OCI-LY3 (cell line): Measurements from ENCODE around the gene AKAP6.

Source experiments
- H2AFZ ChIP-seq: fragments of 200-600, 300-600 bp; shearing (Covaris generic); 2 replicates; pipeline ENCODE4 v1.6.0; 2014; ENCODE audit warnings: antibody characterized with exemption, low read depth, low read length
- H3K27ac ChIP-seq: fragments of 200-600, 300-600 bp; sonication (generic); 2 replicates; pipeline ENCODE4 v1.5.1; 2014; ENCODE audit warnings: mild to moderate bottlenecking, low read length, moderate library complexity, mixed read lengths
- H3K27me3 ChIP-seq: fragments of 200-600, 300-600 bp; sonication (generic); 2 replicates; pipeline ENCODE4 v1.6.1; 2014; ENCODE audit warnings: low read depth, low read length, mixed read lengths
- H3K36me3 ChIP-seq: fragments of 200-600, 300-600 bp; sonication (generic); replicated peaks from 2 replicates; pipeline ENCODE3; 2014; ENCODE audit warnings: low read depth, low read length, mixed read lengths
- H3K4me1 ChIP-seq: fragments of 300-600, 200-600 bp; sonication (generic); 2 replicates; pipeline ENCODE4 v1.6.1; 2014; ENCODE audit warnings: low read length, mixed read lengths
- H3K4me2 ChIP-seq: fragments of 200-600, 300-600 bp; sonication (generic); 2 replicates; pipeline ENCODE4 v1.6.1; 2014; ENCODE audit warnings: low read length, mixed read lengths
- H3K4me3 ChIP-seq: fragments of 300-600, 200-600 bp; sonication (generic); 2 replicates; pipeline ENCODE4 v1.5.1; 2014; ENCODE audit warnings: antibody characterized with exemption, mild to moderate bottlenecking, low read length, moderate library complexity
- H3K79me2 ChIP-seq: fragments of 300-600, 200-600 bp; shearing (Covaris generic); 2 replicates; pipeline ENCODE4 v1.6.1; 2014; ENCODE audit warnings: mild to moderate bottlenecking, low read length, mixed read lengths
- H3K9ac ChIP-seq: fragments of 300-600, 200-600 bp; shearing (Covaris generic); 2 replicates; pipeline ENCODE4 v1.6.0; 2014; ENCODE audit warnings: mild to moderate bottlenecking, low read length, moderate library complexity
- H3K9me3 ChIP-seq: fragments of 200-600, 300-600 bp; shearing (Covaris generic); 2 replicates; pipeline ENCODE4 v1.6.1; 2014; ENCODE audit warnings: low read length, mixed read lengths; ENCODE audit not compliant: insufficient read depth
- H4K20me1 ChIP-seq: fragments of 200-600, 300-600 bp; sonication (generic); 2 replicates; pipeline ENCODE4 v1.6.1; 2016; ENCODE audit warnings: low read length, mixed read lengths; ENCODE audit not compliant: insufficient read depth
- CTCF ChIP-seq: fragments of 200-600, 300-600 bp; sonication (generic); IDR thresholded peaks from 2 replicates; pipeline ENCODE4 v1.5.1; 2014; ENCODE audit warnings: antibody characterized with exemption, low read length, low read depth
- EZH2phosphoT487 ChIP-seq: fragments of 200-600 bp; shearing (Covaris generic); IDR thresholded peaks from 2 replicates; pipeline ENCODE4 v1.6.1; 2018; ENCODE audit warnings: antibody characterized with exemption, mixed run types, low read depth

AKAP6 gene

GRCh38 chr14:32394038-32394437 lies 64.9 kb downstream of the AKAP6 start:
- peaks cover 11% of the 10 kb centered on the region; the same call in 1 of the 2 replicates for H3K27me3 ChIP-seq
- no peaks in the 10 kb centered on the region for H3K79me2 ChIP-seq
- no peak for TF ChIP-seq EZH2phosphoT487
- TF ChIP-seq CTCF = no peak
- no peaks in the 10 kb centered on the region for H3K9me3 ChIP-seq
- H3K27ac ChIP-seq = no peak overlapping the region
- no peaks in the 10 kb centered on the region for H4K20me1 ChIP-seq
- no peak overlapping the region for H3K4me3 ChIP-seq
- H3K4me2 ChIP-seq = no peak overlapping the region
- no peaks in the 10 kb centered on the region for H3K4me1 ChIP-seq
- H3K36me3 ChIP-seq = no peaks in the 10 kb centered on the region
- H2AFZ ChIP-seq = no peak overlapping the region
- no peak overlapping the region for H3K9ac ChIP-seq

GRCh38 chr14:32396885-32397284 lies 67.8 kb downstream of the AKAP6 start:
- H3K4me1 ChIP-seq = no peaks in the 10 kb centered on the region
- TF ChIP-seq EZH2phosphoT487 = no peak
- TF ChIP-seq CTCF = no peak

GRCh38 chr14:32397861-32398640 lies 69.0 kb downstream of the AKAP6 start:
- Histone ChIP-seq H3K9me3 (no peaks in the 10 kb centered on the region), H3K9ac (no peak overlapping the region), H3K4me2 (no peak overlapping the region), H3K36me3 (no peaks in the 10 kb centered on the region), H3K79me2 (no peaks in the 10 kb centered on the region), H2AFZ (no peak overlapping the region), H3K27ac (no peak overlapping the region), H3K4me1 (no peaks in the 10 kb centered on the region), H3K27me3 (0 out of 2 replicates have a peak, but pooled peaks cover 2% of the 10 kb centered on the region), H3K4me3 (no peak overlapping the region), H4K20me1 (no peaks in the 10 kb centered on the region)
- TF ChIP-seq EZH2phosphoT487 (no peak), CTCF (no peak)

More at GRCh38 chr14:32396885-32397284, 67.8 kb downstream of the AKAP6 start:
- no peaks in the 10 kb centered on the region for H4K20me1 ChIP-seq
- H3K79me2 ChIP-seq = no peaks in the 10 kb centered on the region
- H3K4me2 ChIP-seq = no peak overlapping the region
- no peaks in the 10 kb centered on the region for H3K9me3 ChIP-seq
- 0 out of 2 replicates have a peak, but pooled peaks cover 2% of the 10 kb centered on the region for H3K27me3 ChIP-seq
- H2AFZ ChIP-seq = no peak overlapping the region
- H3K36me3 ChIP-seq = no peaks in the 10 kb centered on the region
- no peak overlapping the region for H3K27ac ChIP-seq
- no peak overlapping the region for H3K4me3 ChIP-seq
- no peak overlapping the region for H3K9ac ChIP-seq

- TF ChIP-seq EZH2phosphoT487 (no peak), CTCF (no peak)
Observed at GRCh38 chr14:32399920-32400319, 70.8 kb downstream of the AKAP6 start.

More at GRCh38 chr14:32399920-32400319, 70.8 kb downstream of the AKAP6 start:
- Histone ChIP-seq H3K9ac (no peak overlapping the region), H3K27ac (no peak overlapping the region), H3K27me3 (no peaks in the 10 kb centered on the region), H2AFZ (no peak overlapping the region), H3K36me3 (no peaks in the 10 kb centered on the region), H3K4me1 (no peaks in the 10 kb centered on the region), H4K20me1 (no peaks in the 10 kb centered on the region), H3K4me2 (no peak overlapping the region), H3K9me3 (no peaks in the 10 kb centered on the region), H3K4me3 (no peak overlapping the region), H3K79me2 (no peaks in the 10 kb centered on the region)
